GM19463 (cell line): ENCODE measurements around the gene SUPT4H1.
A peak's percentile ranks its signal among the peaks of the same experiment; 100 is the strongest.

Experiments
- ATAC-seq: cut with Tn5 transposase; IDR thresholded peaks from one replicate; pipeline ENCODE4 v1.9.1; 2021; ENCODE audit warnings: mild to moderate bottlenecking, moderate library complexity; ENCODE audit not compliant: unreplicated experiment

The SUPT4H1 gene

GRCh38 chr17:58331815-58332777, 19.9 kb downstream of the SUPT4H1 start:
- peak; percentile 11 for ATAC-seq

GRCh38 chr17:58330997-58331814, 20.8 kb downstream of the SUPT4H1 start:
- no peak for ATAC-seq

GRCh38 chr17:58330538-58330996, 21.4 kb downstream of the SUPT4H1 start:
- no peak for ATAC-seq

GRCh38 chr17:58329810-58330537, 22.0 kb downstream of the SUPT4H1 start:
- peak; percentile 4 for ATAC-seq

- ATAC-seq: peak; percentile 36
These were observed 22.8 kb downstream of the SUPT4H1 start for GRCh38 chr17:58329035-58329809.

- no peak for ATAC-seq
These were observed 23.6 kb downstream of the SUPT4H1 start, which contains the start of gene TSPOAP1 for GRCh38 chr17:58328195-58329034. Gene TSPOAP1 (minus strand): TSS chr17:58328795. CDS start chr17:58327920, 875 bp downstream.

- ATAC-seq: no peak
These were observed 24.4 kb downstream of the SUPT4H1 start for GRCh38 chr17:58327363-58328194.

GRCh38 chr17:58326609-58327362, 25.2 kb downstream of the SUPT4H1 start:
- no peak for ATAC-seq

GRCh38 chr17:58325976-58326468, 26.0 kb downstream of the SUPT4H1 start:
- ATAC-seq: no peak

- no peak for ATAC-seq
These were observed 26.7 kb downstream of the SUPT4H1 start for GRCh38 chr17:58325289-58325726.

- ATAC-seq: no peak
These were observed 27.4 kb downstream of the SUPT4H1 start for GRCh38 chr17:58324409-58325288.

GRCh38 chr17:58324056-58324408, 28.0 kb downstream of the SUPT4H1 start:
- ATAC-seq: no peak

- no peak for ATAC-seq
These were observed 28.5 kb downstream of the SUPT4H1 start for GRCh38 chr17:58323366-58324055.

GRCh38 chr17:58322581-58323185, 29.3 kb downstream of the SUPT4H1 start:
- ATAC-seq: no peak
